Measurements from ENCODE around the gene DNM1L.
"Not testable (repeated sequence)": the region's sequence is repeated elsewhere in the genome, so short reads cannot be mapped to it uniquely, and the experiment has no call there.

The DNM1L gene

DNA sequence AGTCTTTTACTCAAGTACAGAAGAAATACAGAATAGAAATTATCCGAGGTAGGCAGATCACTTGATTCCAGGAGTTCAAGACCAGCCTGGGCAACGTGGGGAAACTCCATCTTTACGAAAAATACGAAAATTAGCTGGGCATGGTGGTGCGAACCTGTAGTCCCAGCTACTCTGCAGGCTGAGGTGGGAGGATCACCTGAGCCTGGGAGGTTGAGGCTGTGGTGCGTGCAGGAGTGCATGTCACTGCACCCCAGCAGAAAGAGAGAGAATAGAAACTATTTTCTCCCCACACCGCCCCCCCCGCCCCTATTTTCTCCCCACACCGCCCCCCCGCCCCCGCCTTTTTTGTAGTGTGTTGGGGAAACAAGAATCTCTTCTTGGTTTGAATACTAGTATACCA, 2.2 kb downstream of the DNM1L start:
- peak overlapping the region in 1 of 2 donors; percentile 12 for H3K4me3 Mint-ChIP-seq
- ATAC-seq: no peak
- no peaks in the 10 kb centered on the region for H3K27me3 Mint-ChIP-seq
- no peak overlapping the region for H3K27ac Mint-ChIP-seq
- no peak for DNase-seq
- H3K9me3 Mint-ChIP-seq: no peaks in the 10 kb centered on the region
- H3K4me1 Mint-ChIP-seq: peaks cover 23% of the 10 kb centered on the region

DNA sequence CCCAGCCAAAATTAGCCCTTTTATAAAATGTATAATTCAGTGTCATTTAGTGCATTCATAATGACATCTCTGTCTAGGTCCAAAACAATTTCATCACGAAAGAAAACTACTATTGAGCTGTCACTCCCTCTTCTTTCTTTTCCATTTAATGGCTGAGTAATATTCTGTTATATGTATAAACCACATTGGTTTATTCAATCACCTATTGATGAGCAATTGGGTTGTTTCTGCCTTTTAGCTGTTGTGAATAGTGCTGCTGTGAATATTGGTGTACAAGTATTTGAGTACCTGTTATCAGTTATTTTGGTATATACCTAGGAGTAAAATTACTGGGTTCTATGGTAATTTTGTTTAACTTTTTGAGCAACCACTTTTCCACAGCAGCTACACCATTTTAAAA, 7.2 kb downstream of the DNM1L start:
- DNase-seq (no peak), ATAC-seq (no peak)
- no peak overlapping the region for H3K27ac Mint-ChIP-seq
- H3K4me3 Mint-ChIP-seq: no peak overlapping the region
- H3K9me3 Mint-ChIP-seq: no peaks in the 10 kb centered on the region
- peaks cover 25% of the 10 kb centered on the region for H3K4me1 Mint-ChIP-seq
- H3K27me3 Mint-ChIP-seq: no peaks in the 10 kb centered on the region

DNA sequence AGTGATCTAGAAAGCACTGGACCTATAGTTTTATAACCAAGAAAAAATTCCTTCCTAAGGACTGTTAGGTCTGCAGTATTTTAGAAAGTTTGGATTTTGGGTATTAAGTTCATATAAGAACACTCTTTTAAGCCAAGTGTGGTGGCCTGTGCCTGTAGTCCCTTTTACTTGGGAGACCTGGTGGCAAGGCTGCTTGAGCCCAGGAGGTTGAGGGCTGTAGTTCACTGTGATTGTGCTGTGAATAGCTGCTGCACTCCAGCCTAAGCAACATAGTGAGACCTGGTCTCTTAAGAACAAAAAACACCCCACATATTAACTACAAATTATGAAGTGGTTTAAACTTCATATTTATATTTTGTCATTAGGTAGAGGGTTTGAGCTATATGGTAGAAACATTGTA, 9.7 kb downstream of the DNM1L start:
- H3K4me1 Mint-ChIP-seq: peaks cover 34% of the 10 kb centered on the region
- no peak overlapping the region for H3K4me3 Mint-ChIP-seq
- no peak overlapping the region for H3K27ac Mint-ChIP-seq
- DNase-seq: no peak
- ATAC-seq: no peak
- H3K9me3 Mint-ChIP-seq: no peaks in the 10 kb centered on the region
- H3K27me3 Mint-ChIP-seq: no peaks in the 10 kb centered on the region

DNA sequence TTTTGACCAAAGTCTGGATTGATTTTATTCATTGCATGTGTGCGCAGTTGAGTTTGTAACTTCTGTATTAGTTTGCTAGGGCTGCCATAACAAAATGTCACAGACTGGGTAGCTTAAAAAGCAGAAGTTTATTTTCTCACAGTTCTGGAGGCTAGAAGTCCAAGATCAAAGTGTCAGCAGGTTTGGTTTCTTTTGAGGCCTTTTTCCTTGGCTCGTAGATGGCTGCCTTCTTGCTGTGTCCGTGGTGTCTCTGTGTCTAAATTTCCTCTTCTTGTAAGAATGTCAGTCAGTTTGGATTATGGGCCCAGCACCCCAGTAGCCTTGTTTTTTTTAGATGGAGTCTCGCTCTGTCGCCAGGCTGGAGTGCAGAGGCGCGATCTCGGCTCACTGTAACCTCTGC, 11.8 kb downstream of the DNM1L start:
- DNase-seq (no peak), ATAC-seq (no peak)
- peaks cover 37% of the 10 kb centered on the region for H3K4me1 Mint-ChIP-seq
- H3K4me3 Mint-ChIP-seq: no peak overlapping the region
- no peaks in the 10 kb centered on the region for H3K27me3 Mint-ChIP-seq
- no peaks in the 10 kb centered on the region for H3K9me3 Mint-ChIP-seq
- no peak overlapping the region for H3K27ac Mint-ChIP-seq

DNA sequence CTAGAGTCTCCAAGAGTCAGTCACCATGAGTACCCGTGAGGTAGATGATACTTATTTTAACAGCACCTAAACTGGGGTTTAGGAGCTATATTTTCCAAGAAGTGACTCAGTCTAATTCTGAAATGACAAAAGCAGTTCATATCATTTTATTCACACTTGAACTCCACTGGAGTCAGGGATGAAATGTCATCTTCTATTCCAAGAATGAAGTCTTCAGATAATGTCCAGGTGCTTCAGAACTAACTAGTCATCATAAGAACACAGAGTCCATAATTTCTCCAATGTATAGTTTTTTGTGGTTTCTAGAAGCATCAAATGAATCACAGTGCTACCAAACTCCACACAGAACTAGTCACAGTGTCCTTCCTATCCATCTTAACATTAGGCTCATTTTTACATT, 13.3 kb downstream of the DNM1L start:
- ATAC-seq (peak; percentile 75), DNase-seq (no peak)
- Mint-ChIP-seq H3K4me3 (no peak overlapping the region), H3K27ac (no peak overlapping the region), H3K4me1 (peaks cover 34% of the 10 kb centered on the region), H3K9me3 (no peaks in the 10 kb centered on the region), H3K27me3 (no peaks in the 10 kb centered on the region)

DNA sequence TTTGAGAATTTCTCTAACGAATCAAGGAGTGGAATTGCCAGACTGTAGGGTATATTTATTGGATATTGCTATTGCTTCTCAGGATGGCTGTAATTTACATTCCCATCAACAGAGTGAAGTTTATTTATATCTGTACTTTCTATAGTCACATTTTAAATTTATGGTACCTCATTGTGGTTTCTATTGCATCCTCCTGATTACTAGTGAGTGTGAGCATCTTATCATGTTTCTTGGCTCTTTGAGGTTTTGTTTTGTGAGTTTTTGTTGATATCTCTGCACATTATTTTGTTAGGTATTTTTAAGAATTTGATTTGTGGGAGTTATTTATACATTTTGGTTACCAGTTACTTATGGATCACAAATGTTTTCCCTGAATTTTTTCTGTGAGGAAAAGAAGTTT, 13.9 kb downstream of the DNM1L start:
- no peak for DNase-seq
- no peak for ATAC-seq
- Mint-ChIP-seq H3K27me3 (no peaks in the 10 kb centered on the region), H3K27ac (no peak overlapping the region), H3K4me1 (peaks cover 36% of the 10 kb centered on the region), H3K4me3 (no peak overlapping the region), H3K9me3 (no peaks in the 10 kb centered on the region)

DNA sequence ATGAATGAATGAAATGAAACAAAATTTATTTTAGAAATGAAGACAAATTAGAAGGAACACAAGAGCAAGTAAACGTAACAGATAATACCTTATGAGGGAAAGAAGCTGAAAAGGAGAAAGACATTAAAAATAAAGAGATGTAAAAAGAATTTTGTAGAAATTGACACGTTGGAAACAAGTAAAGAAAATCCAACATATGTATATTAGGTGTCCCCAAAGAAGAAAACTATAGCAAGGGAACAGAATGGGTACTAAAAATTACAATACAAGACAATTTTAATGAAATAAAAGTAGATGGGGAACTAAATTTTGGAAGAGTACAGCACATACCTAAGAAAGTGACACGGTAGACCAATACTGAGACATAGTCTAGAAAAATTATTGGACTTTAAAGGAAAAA, 16.7 kb downstream of the DNM1L start:
- Mint-ChIP-seq H3K4me3 (no peak overlapping the region), H3K27ac (peak overlapping the region in 1 of 2 donors; percentile 52), H3K27me3 (no peaks in the 10 kb centered on the region), H3K9me3 (no peaks in the 10 kb centered on the region), H3K4me1 (peaks cover 28% of the 10 kb centered on the region)
- no peak for DNase-seq
- no peak for ATAC-seq

DNA sequence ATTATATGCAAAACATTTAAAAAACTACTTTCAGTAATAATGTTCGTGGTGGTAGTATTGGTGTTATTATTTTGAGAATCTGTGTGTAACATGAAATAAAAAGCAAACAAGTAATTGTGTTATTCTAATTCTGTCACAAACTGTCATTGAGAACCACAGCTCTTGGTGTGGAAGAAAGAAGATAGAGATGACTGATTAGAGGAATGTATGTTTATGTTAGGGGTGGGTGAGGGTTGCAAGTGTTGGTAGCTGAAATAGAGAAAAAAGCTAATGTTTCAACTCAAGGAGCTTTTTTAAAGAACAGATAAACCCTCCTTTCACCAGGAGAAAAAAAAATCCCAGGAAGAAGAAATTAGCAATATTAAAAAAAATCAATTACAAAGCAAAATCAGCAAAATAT, 18.3 kb downstream of the DNM1L start:
- no peak overlapping the region for H3K27ac Mint-ChIP-seq
- no peaks in the 10 kb centered on the region for H3K27me3 Mint-ChIP-seq
- no peaks in the 10 kb centered on the region for H3K9me3 Mint-ChIP-seq
- no peak overlapping the region for H3K4me3 Mint-ChIP-seq
- peaks cover 16% of the 10 kb centered on the region for H3K4me1 Mint-ChIP-seq
- DNase-seq: no peak
- no peak for ATAC-seq

DNA sequence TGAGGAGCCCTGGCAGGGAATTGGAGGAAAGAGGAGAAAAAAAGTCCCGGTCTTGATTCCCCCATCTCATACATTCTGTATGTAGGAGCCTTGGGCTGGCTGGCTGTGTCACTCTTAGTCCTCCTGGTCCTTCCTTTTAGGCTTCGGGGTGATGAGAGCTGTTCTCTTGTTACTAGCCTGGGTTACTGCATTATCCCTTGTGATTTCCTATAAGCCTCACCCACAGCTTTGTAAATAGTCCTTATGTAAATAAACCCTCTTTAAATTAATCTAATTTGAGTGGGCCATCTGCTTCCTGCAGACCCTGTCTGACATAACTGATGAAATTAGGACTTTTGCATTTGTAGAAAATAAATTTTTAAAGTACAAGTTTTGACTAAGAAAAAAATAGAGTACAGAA, 19.2 kb downstream of the DNM1L start:
- no peak for ATAC-seq
- no peak overlapping the region for H3K4me3 Mint-ChIP-seq

DNA sequence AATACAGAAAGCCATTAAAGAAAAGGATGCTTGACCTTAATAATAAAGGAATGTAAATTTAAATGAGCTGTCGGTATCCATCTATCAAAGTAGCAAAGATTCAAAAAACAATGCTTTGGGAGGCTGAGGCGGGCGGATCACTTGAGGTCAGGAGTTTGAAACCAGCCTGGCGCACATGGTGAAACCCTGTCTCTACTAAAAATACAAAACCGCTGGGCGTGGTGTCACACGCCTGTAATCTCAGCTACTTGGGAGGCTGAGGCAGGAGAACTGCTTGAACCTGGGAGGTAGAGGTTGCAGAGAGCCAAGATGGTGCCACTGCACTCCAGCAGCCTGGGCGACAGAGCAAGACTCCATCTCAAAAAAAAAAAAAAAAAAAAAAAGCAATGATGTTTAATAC, 20.3 kb downstream of the DNM1L start:
- not testable (repeated sequence) for H3K27ac Mint-ChIP-seq, ATAC-seq, DNase-seq, H3K9me3 Mint-ChIP-seq, H3K27me3 Mint-ChIP-seq, H3K4me3 Mint-ChIP-seq, H3K4me1 Mint-ChIP-seq

More for the DNA sequence above, 19.2 kb downstream of the DNM1L start:
- Mint-ChIP-seq H3K4me1 (peaks cover 12% of the 10 kb centered on the region), H3K27ac (no peak overlapping the region), H3K27me3 (no peaks in the 10 kb centered on the region), H3K9me3 (no peaks in the 10 kb centered on the region)
- no peak for DNase-seq

DNA sequence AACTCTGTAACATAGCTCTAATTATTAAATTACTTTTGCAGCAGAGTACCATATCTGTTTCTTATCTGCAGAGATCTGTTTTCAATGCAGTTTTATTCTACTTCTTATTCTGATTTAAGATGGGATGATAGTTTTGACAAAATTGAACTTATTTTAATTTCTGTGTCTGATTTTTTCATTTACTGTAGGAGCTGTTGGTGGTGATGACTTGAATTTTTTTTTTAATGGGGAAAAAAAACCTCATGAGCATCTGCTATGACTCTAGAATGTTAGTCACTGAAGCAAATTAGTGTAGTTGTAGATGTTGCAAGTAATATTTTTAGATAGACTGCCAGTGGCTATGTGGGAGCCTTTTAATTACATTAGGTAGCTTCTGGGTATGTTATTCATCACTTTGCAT, 23.4 kb downstream of the DNM1L start:
- Mint-ChIP-seq H3K27me3 (no peaks in the 10 kb centered on the region), H3K9me3 (no peaks in the 10 kb centered on the region), H3K4me3 (no peak overlapping the region), H3K27ac (no peak overlapping the region), H3K4me1 (peaks cover 6% of the 10 kb centered on the region)
- DNase-seq: no peak
- ATAC-seq: no peak

DNA sequence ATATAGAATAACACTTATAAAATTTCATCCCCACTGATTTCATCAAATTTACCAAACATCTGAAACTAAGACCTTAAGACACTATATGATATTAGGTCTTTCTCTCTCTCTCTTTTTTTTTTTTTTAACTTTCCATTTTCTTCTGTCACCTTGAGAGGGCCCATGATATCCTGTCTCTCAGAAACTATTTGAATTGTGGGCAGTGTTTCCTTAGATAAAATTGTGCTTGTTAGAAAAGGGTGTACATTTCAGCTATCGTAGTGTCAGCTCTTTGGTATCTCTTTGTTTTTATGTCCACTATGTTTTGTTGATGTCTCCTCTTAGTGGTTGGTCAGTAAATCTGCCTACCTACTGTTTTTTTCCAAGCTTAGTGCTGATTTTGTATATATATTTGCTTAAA, 23.8 kb downstream of the DNM1L start:
- no peaks in the 10 kb centered on the region for H3K27me3 Mint-ChIP-seq
- H3K9me3 Mint-ChIP-seq: no peaks in the 10 kb centered on the region
- DNase-seq: no peak
- no peak overlapping the region for H3K4me3 Mint-ChIP-seq
- H3K4me1 Mint-ChIP-seq: peaks cover 5% of the 10 kb centered on the region
- no peak for ATAC-seq
- no peak overlapping the region for H3K27ac Mint-ChIP-seq

DNA sequence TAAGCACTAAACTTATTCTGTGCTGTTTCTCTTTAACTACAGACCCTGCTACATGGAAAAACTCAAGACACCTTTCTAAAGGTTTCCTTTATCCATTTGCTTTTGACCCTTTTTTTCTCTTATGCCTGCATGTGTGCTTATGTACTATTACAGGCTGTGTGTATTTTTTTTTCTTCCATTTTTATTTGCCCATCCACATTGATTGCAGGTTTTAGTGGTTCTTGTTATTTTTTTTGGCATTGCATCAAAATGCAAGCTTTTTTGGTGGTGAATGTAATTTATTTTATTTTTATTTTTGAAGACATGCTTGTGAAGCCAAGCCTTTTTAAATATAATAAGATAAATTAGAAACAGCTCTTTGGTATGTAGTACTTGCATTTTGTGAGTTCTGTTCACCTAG, 26.7 kb downstream of the DNM1L start:
- ATAC-seq (no peak), DNase-seq (no peak)
- Mint-ChIP-seq H3K9me3 (no peaks in the 10 kb centered on the region), H3K4me3 (no peak overlapping the region), H3K27me3 (no peaks in the 10 kb centered on the region), H3K4me1 (peaks cover 5% of the 10 kb centered on the region), H3K27ac (no peak overlapping the region)

DNA sequence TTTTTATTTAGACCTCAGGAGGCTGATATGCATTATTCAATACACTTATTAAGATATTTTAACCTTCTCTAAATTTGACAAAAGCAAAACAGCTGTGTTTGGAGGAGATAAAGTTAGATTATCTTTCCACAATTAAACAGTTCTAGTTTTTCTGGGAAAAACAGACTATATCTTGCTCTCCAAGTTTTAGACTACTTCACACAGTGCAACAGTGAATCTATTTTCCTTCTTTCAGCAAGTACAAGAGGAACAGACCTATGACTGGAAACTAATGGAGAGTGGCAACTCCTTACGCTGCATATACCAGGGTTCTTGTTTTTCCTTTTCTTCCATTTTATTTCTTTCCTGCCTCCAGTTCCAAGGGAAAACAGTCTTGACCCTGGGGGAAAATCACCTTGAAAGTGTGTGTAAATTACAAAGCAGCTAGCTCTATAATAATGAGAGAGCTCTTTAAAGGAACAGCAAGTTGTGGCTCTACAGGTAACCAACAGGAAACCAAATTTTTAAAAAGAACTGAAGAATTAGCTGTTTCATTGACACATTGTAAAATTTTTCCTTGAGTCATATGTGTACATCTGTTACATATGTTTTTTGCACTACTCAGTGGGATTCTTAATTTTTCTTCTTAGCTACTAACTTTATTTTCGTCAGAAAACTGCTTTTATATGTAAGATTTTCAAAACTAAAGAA, 27.4 kb downstream of the DNM1L start:
- DNase-seq (no peak), ATAC-seq (peak; percentile 65)
- H3K4me3 Mint-ChIP-seq: no peak overlapping the region
- H3K9me3 Mint-ChIP-seq: no peaks in the 10 kb centered on the region
- H3K27ac Mint-ChIP-seq: peak overlapping the region in 1 of 2 donors; percentile 46
- H3K27me3 Mint-ChIP-seq: no peaks in the 10 kb centered on the region
- peaks cover 5% of the 10 kb centered on the region for H3K4me1 Mint-ChIP-seq

DNA sequence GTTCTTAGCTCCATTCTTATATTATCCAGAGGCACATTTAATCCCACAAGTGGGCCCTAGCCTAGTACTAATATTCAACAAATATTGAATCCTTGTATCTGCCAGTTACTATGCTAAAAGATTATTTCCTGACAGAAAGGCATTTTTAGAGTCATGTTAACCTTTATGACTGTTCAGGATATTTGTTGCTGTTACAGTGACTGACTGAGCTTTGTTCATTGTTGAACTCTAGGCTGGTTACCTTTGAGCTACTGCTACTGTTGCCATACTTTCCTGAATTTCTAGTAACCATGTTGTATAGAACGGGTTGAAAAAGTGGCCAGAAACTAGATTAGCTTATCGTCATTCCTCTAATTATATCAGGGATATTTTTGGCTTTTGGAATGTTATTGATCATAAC, 29.8 kb downstream of the DNM1L start:
- Mint-ChIP-seq H3K4me1 (peaks cover 5% of the 10 kb centered on the region), H3K9me3 (no peaks in the 10 kb centered on the region), H3K27me3 (no peaks in the 10 kb centered on the region), H3K4me3 (no peak overlapping the region), H3K27ac (no peak overlapping the region)
- DNase-seq (no peak), ATAC-seq (no peak)

DNA sequence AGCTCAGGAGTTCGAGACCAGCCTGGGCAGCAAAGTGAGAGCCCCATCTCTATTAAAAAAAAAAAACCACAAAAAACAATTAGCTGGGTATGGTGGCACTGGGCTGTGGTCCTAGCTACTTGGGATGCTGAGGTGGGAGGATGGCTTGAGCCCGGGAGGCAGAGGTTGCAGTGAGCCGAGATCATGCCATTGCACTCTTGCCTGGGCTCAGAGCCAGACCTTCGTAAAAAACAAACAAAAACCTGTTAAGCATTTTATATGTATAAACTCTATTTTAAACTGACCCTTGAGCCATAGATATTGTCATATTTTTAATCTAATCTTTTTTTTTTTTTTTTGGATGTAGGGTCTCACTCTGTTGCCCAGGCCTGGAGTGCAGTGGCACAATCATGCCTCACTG, 35.7 kb downstream of the DNM1L start:
- no peak overlapping the region for H3K4me3 Mint-ChIP-seq
- ATAC-seq: no peak

DNA sequence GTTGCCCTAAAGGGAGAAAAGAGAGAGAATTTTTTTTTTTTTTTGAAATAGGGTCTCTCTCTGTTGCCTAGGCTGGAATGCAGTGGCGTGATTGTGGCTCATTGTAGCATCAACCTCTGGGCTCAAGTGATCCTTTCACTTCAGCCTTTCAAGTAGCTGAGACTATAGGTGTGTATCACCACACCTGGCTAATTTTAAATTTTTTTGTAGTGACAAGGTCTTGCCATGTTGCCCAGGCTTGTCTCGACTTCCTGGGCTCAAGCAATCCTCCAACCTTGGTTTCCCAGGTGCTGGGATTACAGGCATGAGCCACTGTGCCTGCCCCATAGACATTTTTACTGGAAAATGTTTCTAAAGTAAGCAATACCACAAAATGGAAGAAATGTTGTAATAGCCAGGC, 39.8 kb downstream of the DNM1L start:
- Mint-ChIP-seq H3K4me3 (no peak overlapping the region), H3K4me1 (no peaks in the 10 kb centered on the region), H3K27ac (peak overlapping the region in 1 of 2 donors; percentile 40), H3K9me3 (no peaks in the 10 kb centered on the region), H3K27me3 (no peaks in the 10 kb centered on the region)
- ATAC-seq: no peak
- DNase-seq: no peak

More for the DNA sequence above, 35.7 kb downstream of the DNM1L start:
- H3K9me3 Mint-ChIP-seq: no peaks in the 10 kb centered on the region
- no peaks in the 10 kb centered on the region for H3K27me3 Mint-ChIP-seq
- no peak for DNase-seq
- no peak overlapping the region for H3K27ac Mint-ChIP-seq
- no peaks in the 10 kb centered on the region for H3K4me1 Mint-ChIP-seq
